Mucosa of gallbladder (tissue), 1 donor: ENCODE measurements around the gene CELF4. TPM values are rescaled to one million over a fixed set of nuclear protein-coding genes. Genes with fewer than 3 reads are reported as not detected.

Experiments
- DNase-seq: peaks from one replicate; pipeline ENCODE4 v3.0.0-alpha.2; 2020; ENCODE audit warnings: low spot score
- total RNA-seq: library from RNA; stranded (reverse); gene quantifications from one replicate; pipeline ENCODE4 v1.2.1, GENCODE V29; 2021
- donor health status: DM: no; HTN: no; CAD: no.

CELF4 gene
- total RNA-seq, 1 donor from 2014 or later, result 3.8 TPM

- no peak for DNase-seq
Measured at GRCh38 chr18:37391698-37392548, 173.7 kb downstream of the CELF4 start.

GRCh38 chr18:37391156-37391555, 174.4 kb downstream of the CELF4 start:
- DNase-seq, result no peak

- DNase-seq, result no peak
Measured at GRCh38 chr18:37390687-37391086, 174.9 kb downstream of the CELF4 start.

- DNase-seq, result no peak
Measured at GRCh38 chr18:37389684-37390368, 175.8 kb downstream of the CELF4 start.

- DNase-seq, result no peak
Measured at GRCh38 chr18:37389041-37389440, 176.6 kb downstream of the CELF4 start.

GRCh38 chr18:37388413-37388812, 177.2 kb downstream of the CELF4 start:
- DNase-seq, result no peak

- no peak for DNase-seq
Measured at GRCh38 chr18:37385846-37386778, 179.5 kb downstream of the CELF4 start.

GRCh38 chr18:37383846-37384595, 181.6 kb downstream of the CELF4 start:
- DNase-seq, result no peak

GRCh38 chr18:37383036-37383785, 182.4 kb downstream of the CELF4 start:
- DNase-seq, result no peak

GRCh38 chr18:37381554-37381953, 184.0 kb downstream of the CELF4 start:
- no peak for DNase-seq

- DNase-seq, result no peak
Measured at GRCh38 chr18:37380546-37381110, 185.0 kb downstream of the CELF4 start.

GRCh38 chr18:37378336-37379010, 187.1 kb downstream of the CELF4 start:
- DNase-seq, result no peak

- DNase-seq, result no peak
Measured at GRCh38 chr18:37375181-37375580, 190.4 kb downstream of the CELF4 start.

- DNase-seq, result no peak
Measured at GRCh38 chr18:37368110-37368954, 197.3 kb downstream of the CELF4 start.

GRCh38 chr18:37364237-37364636, 201.4 kb downstream of the CELF4 start:
- peak; percentile 34 for DNase-seq

- no peak for DNase-seq
Measured at GRCh38 chr18:37362158-37362890, 203.3 kb downstream of the CELF4 start.

GRCh38 chr18:37361335-37362157, 204.1 kb downstream of the CELF4 start:
- DNase-seq, result no peak
